EL (cell line): Measurements from ENCODE around the gene KCNT1.

Experiments
- DNase-seq: peaks from one replicate; pipeline ENCODE4 v3.0.0-alpha.2; 2016

The KCNT1 gene

DNA sequence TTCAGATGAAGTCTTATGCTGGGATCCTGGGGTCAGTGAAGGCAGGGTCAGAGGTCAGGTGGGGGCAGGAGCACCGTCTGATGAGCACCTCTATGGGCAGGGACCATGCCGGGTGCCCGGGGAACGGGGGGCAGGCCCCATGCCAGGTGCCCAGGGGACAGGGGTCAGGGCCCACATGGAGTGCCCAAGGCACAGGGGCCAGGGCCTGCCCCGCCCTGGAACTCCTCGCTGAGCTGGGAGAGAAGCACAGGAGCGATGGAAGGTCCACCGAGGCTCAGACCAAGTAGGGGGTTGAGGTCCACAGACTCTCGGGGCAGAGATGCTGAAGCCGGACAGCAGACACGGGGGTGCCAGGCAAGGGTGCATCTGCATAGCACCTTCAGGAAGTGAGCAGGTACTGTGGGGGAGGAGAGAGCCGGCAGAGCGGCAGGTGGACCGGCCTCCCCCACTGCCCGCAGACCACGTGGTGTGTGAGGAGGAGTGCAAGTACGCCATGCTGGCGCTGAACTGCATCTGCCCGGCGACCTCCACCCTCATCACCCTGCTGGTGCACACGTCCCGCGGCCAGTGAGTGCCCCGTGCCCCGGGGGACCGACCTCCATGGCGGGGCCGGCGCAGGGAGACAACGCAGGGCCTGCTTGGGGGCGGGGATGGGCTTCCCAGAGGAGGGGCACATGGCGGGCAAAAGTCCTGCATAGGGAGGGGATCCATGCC is 67.7 kb downstream of the KCNT1 start:
- DNase-seq: no peak

DNA sequence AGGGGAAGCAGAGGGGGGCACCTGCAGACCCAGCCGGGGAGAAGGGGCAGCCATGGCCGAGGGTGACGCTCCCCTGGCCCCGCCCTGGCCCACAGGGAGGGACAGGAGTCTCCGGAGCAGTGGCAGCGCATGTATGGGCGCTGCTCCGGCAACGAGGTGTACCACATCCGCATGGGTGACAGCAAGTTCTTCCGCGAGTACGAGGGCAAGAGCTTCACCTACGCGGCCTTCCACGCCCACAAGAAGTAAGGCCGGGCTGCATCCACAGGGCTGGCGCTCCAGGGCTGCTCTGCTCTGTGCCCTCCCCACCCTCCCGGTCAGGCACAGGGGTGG is 68.2 kb downstream of the KCNT1 start:
- no peak for DNase-seq

DNA sequence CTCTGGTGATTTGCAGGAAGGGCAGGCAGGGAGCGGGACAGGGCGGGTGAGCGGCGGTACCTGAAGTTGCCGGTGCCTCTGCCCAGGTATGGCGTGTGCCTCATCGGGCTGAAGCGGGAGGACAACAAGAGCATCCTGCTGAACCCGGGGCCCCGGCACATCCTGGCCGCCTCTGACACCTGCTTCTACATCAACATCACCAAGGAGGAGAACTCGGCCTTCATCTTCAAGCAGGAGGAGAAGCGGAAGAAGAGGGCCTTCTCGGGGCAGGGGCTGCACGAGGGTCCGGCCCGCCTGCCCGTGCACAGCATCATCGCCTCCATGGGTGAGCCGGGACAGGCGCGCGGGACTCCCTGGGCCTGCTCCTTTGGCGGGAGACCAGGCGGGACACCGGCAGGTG is 68.8 kb downstream of the KCNT1 start:
- DNase-seq: no peak

GRCh38 chr9:135771401-135772051 is 69.5 kb downstream of the KCNT1 start:
- DNase-seq: no peak

DNA sequence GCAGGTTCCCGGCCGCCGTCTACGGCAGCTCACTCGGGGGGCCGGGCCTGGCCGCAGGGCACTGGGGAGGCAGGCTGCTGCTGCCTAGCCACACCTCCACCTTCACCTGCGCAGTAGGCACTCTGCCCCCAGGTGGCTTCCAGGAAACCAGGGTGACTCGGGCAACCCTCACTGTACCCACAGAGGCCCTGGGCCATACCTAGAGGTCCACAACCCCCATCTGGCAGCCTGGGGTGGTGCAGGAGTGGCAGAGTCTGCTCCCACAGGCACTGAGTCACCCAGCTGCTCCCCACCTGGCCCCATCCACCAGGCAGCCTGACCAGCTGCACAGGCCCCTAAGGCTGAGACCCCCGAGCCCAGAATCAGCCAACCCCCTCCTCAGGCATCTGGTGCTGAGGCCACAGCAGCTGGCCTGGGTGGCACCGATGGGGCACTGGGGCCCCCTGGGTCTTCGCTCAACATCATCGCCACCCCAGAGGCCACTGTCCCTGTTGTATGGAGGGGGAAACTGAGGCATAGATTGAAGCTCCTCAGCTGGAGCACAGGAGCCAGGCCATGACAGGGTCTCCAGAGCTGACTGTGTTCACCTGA is 70.2 kb downstream of the KCNT1 start:
- DNase-seq: no peak

GRCh38 chr9:135772702-135773493 is 70.9 kb downstream of the KCNT1 start:
- DNase-seq: no peak

GRCh38 chr9:135773530-135774238 is 71.7 kb downstream of the KCNT1 start:
- no peak for DNase-seq

DNA sequence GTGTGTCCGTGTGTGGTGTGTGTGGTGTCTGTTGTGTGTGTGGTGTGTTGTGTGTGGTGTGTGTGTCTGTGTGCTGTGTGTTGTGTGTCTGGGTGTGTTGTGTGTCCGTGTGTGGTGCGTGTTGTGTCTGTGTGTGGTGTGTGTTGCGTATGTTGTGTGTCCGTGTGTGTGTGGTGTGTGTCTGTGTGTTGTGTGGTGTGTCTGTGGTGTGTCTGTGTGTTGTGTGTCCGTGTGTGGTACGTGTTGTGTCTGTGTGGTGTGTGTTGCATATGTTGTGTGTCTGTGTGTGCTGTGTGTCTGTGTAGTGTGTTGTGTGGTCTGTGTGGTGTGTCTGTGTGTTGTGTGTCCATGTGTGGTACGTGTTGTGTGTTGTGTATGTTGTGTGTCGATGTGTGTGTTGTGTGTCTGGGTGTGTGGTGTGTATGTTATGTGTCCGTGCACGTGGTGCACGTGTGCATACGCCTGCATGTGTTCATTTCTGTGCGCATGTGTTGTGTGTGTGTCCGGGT is 72.3 kb downstream of the KCNT1 start:
- DNase-seq: no peak

GRCh38 chr9:135774794-135775525 is 73.0 kb downstream of the KCNT1 start:
- no peak for DNase-seq

GRCh38 chr9:135775911-135776310 is 73.9 kb downstream of the KCNT1 start:
- DNase-seq: no peak

- no peak for DNase-seq
Observed at GRCh38 chr9:135776893-135777622, 75.1 kb downstream of the KCNT1 start.

GRCh38 chr9:135777623-135778177 is 75.7 kb downstream of the KCNT1 start:
- no peak for DNase-seq

GRCh38 chr9:135778421-135778820 is 76.4 kb downstream of the KCNT1 start:
- DNase-seq: no peak

GRCh38 chr9:135779571-135779970 is 77.6 kb downstream of the KCNT1 start:
- DNase-seq: no peak

- no peak for DNase-seq
Observed at GRCh38 chr9:135780086-135780485, 78.1 kb downstream of the KCNT1 start.

DNA sequence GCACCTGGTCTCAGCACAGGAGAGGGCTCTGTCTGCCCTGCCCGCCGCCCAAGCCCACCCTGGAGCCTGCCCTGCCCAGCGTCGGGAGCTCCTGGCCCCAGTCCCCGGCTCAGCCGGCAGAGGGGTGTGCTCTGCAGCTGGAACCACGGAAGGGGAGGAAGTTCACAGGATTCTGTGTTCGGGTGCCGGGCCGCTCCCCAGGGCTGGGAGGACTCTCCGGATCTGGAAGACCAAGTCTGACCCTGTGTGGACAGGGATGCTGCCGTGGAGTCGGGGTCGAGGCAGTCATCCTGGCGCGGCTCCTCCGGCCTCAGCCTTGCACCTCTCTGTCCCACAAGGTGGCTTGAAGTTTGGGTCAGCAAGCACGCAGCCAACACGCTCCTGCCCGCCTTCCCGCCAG is 78.6 kb downstream of the KCNT1 start:
- no peak for DNase-seq

GRCh38 chr9:135782946-135783345 is 81.0 kb downstream of the KCNT1 start:
- no peak for DNase-seq

DNA sequence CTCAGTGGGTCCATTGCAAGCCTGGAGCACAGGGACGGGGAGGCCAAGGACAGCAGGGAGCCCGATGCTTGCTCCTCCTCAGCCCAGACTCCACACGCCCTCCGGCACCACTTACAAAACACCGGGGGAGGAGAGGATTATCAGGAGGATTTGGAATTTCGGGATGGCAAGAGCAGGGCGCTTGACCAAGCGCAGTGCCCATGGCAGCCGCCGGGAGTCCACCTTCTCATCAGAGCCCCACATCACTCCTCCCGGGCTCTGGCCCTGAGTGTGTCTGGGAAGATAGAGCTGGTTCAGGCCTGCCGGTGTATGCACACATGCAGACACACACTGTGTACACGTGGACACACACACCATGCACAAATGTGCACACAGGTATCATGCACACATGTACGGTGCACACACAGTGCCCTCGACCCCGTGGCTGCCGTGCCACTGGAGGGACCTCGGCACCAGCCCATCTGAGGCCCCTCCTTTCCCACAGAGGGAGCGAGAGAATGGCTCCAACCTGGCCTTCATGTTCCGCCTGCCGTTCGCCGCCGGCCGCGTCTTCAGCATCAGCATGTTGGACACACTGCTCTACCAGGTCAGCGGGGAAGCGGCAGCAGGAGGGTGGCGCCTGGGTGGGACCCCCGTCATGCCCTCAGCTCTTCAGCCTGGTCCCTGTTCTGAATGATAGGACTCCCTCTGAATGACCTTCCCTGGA is 81.7 kb downstream of the KCNT1 start:
- no peak for DNase-seq

GRCh38 chr9:135785013-135785575 is 83.1 kb downstream of the KCNT1 start:
- no peak for DNase-seq

GRCh38 chr9:135786146-135786690 is 84.2 kb downstream of the KCNT1 start:
- DNase-seq: no peak
